ENCODE data around the gene CDADC1. TPM values are rescaled to one million over a fixed set of nuclear protein-coding genes. Genes with fewer than 3 reads are reported as not detected.
A peak's percentile ranks its signal among the peaks of the same experiment; 100 is the strongest.

CDADC1 gene
- total RNA-seq (2013): 16.0 TPM
- polyA plus RNA-seq (1 to 10 TPM; 3.5 to 6.4 (median 5.2) TPM), polyA minus RNA-seq (12.2 and 33.0 TPM in 2 replicates), total RNA-seq (1.5 to 17.2 (median 13.4) reads per million in 11 experiments)

- peak within 1 kb of the TSS; percentile 99 for H3K4me3 Mint-ChIP-seq
- Histone ChIP-seq H3K36me3 (replicated peaks in 1 of 2; ENCODE audit: control insufficient read depth in 1 of 2, insufficient read depth in 2 of 2, low read length in 2 of 2) (peaks cover 4 to 5% of the 10 kb centered on the region in 2 donors), H3K27ac (ENCODE audit: low read depth in 1 of 2, low read length in 2 of 2) (peak within 1 kb of the TSS; percentile 86 to 97), H3K9ac (ENCODE audit: insufficient read depth, low read length, poor library complexity, severe bottlenecking) (peak within 1 kb of the TSS; percentile 93), H3K4me1 (ENCODE audit: control insufficient read depth in 1 of 2, insufficient read depth in 2 of 2, low read length in 2 of 2) (peaks cover 19 to 23% of the 10 kb centered on the region in 2 donors), H3K79me2 (ENCODE audit: insufficient read depth, low read length) (peaks cover 44% of the 10 kb centered on the region), H3K27me3 (ENCODE audit: control insufficient read depth in 2 of 2, insufficient read depth in 2 of 2, low read length in 2 of 2) (no peaks in the 10 kb centered on the region), H4K20me1 (ENCODE audit: insufficient read depth, low read length) (no peaks in the 10 kb centered on the region), H3K9me3 (replicated peaks in 1 of 2; ENCODE audit: control insufficient read depth in 1 of 2, insufficient read depth in 1 of 2, low read length in 2 of 2) (no peaks in the 10 kb centered on the region), H3K4me3 (replicated peaks in 1 of 3; ENCODE audit: low read depth in 2 of 3, low read length in 3 of 3) (peak within 1 kb of the TSS; percentile 56 to 91 (median 74)), H3K4me2 (replicated peaks; ENCODE audit: extremely low read depth, low read length, poor library complexity, severe bottlenecking) (peak within 1 kb of the TSS; percentile 93), H2AFZ (ENCODE audit: insufficient read depth, low read depth, low read length, poor library complexity, severe bottlenecking) (peak within 1 kb of the TSS; percentile 79)
- TF ChIP-seq, protein P1, sequence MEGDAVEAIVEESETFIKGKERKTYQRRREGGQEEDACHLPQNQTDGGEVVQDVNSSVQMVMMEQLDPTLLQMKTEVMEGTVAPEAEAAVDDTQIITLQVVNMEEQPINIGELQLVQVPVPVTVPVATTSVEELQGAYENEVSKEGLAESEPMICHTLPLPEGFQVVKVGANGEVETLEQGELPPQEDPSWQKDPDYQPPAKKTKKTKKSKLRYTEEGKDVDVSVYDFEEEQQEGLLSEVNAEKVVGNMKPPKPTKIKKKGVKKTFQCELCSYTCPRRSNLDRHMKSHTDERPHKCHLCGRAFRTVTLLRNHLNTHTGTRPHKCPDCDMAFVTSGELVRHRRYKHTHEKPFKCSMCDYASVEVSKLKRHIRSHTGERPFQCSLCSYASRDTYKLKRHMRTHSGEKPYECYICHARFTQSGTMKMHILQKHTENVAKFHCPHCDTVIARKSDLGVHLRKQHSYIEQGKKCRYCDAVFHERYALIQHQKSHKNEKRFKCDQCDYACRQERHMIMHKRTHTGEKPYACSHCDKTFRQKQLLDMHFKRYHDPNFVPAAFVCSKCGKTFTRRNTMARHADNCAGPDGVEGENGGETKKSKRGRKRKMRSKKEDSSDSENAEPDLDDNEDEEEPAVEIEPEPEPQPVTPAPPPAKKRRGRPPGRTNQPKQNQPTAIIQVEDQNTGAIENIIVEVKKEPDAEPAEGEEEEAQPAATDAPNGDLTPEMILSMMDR (IDR thresholded peaks at IDR 0.05): no peak
- WGBS (ENCODE audit: insufficient coverage): under 1% methylated on average over 52 of the region's 56 CpGs
- peak within 1 kb of the TSS; percentile 98 to 100 (median 99) for H3K27ac Mint-ChIP-seq
- H3K36me3 Mint-ChIP-seq: peaks cover 15 to 17% of the 10 kb centered on the region in 2 donors
- intact Hi-C loops (cut with micrococcal nuclease): loop anchor here in 1 of 2 donors (10.0 kb wide), 1 partner anchor 197 kb away; the partner anchor contains the start of genes CAB39L and SETDB2
- DNase-seq: peak; percentile 95 to 96 (median 96)
- peaks cover 0 to 4% (median 2%) of the 10 kb centered on the region in 3 donors for H3K27me3 Mint-ChIP-seq (ENCODE audit: low read depth in 3 of 3)
- H3K9me3 Mint-ChIP-seq: peaks cover 0 to 2% (median 0%) of the 10 kb centered on the region in 7 donors
- peaks cover 29% of the 10 kb centered on the region for H3K4me1 Mint-ChIP-seq
Observed at GRCh38 chr13:49247643-49248621, at the start of gene CDADC1. TSS of gene CDADC1 (plus strand) at chr13:49247925. CDS start at chr13:49248038, 113 bp downstream.

DNA sequence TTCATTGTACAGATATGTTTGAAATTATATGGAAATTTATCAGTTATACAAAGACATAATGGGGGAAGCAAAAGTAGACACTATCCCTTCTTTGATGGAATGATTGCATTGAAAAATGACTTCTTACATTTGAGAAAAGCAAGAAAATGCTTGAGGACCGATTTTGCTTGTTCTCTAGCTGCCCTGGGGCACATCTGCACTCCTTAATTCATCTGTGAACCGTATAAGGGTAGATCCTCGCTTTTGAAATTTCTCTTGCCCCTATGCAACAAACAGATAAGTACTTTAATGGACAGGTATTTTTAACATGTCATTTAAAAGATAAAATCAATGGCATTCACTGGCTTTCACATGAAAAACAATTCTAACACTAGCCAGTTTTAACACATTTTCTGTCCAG is 41.1 kb upstream of the CDADC1 start:
- Histone ChIP-seq H3K4me2 (replicated peaks; ENCODE audit: extremely low read depth, low read length, poor library complexity, severe bottlenecking) (no peak overlapping the region), H3K79me2 (ENCODE audit: insufficient read depth, low read length) (no peaks in the 10 kb centered on the region), H3K27me3 (ENCODE audit: control insufficient read depth in 2 of 2, insufficient read depth in 2 of 2, low read length in 2 of 2) (no peaks in the 10 kb centered on the region), H3K9ac (ENCODE audit: insufficient read depth, low read length, poor library complexity, severe bottlenecking) (no peak overlapping the region), H4K20me1 (ENCODE audit: insufficient read depth, low read length) (no peaks in the 10 kb centered on the region), H3K4me1 (ENCODE audit: control insufficient read depth in 1 of 2, insufficient read depth in 2 of 2, low read length in 2 of 2) (no peaks in the 10 kb centered on the region), H3K4me3 (replicated peaks in 1 of 3; ENCODE audit: low read depth in 2 of 3, low read length in 3 of 3) (no peak overlapping the region), H2AFZ (ENCODE audit: insufficient read depth, low read depth, low read length, poor library complexity, severe bottlenecking) (no peak overlapping the region), H3K36me3 (replicated peaks in 1 of 2; ENCODE audit: control insufficient read depth in 1 of 2, insufficient read depth in 2 of 2, low read length in 2 of 2) (peaks cover 51 to 76% of the 10 kb centered on the region in 2 donors), H3K9me3 (replicated peaks in 1 of 2; ENCODE audit: control insufficient read depth in 1 of 2, insufficient read depth in 1 of 2, low read length in 2 of 2) (no peaks in the 10 kb centered on the region), H3K27ac (ENCODE audit: low read depth in 1 of 2, low read length in 2 of 2) (no peak overlapping the region)
- H3K4me3 Mint-ChIP-seq: no peak overlapping the region
- H3K4me1 Mint-ChIP-seq: peaks cover 3% of the 10 kb centered on the region
- no CpG with 5 or more reads among the region's 3 CpGs for WGBS (ENCODE audit: insufficient coverage)
- no peak for DNase-seq
- intact Hi-C loops (cut with micrococcal nuclease): no loop called here
- H3K36me3 Mint-ChIP-seq: peaks cover 47 to 57% of the 10 kb centered on the region in 2 donors
- peaks cover 0 to 2% (median 0%) of the 10 kb centered on the region in 7 donors for H3K9me3 Mint-ChIP-seq
- H3K27me3 Mint-ChIP-seq (ENCODE audit: low read depth in 3 of 3): peaks cover 0 to 2% (median 0%) of the 10 kb centered on the region in 3 donors
- no peak overlapping the region for H3K27ac Mint-ChIP-seq
- TF ChIP-seq, protein P1 (IDR thresholded peaks at IDR 0.05): no peak
